A673 (cell line): ENCODE measurements around the gene WFDC12. TPM values are rescaled to one million over a fixed set of nuclear protein-coding genes. Genes with fewer than 3 reads are reported as not detected.
A peak's percentile ranks its signal among the peaks of the same experiment; 100 is the strongest.

Source experiments
- BruUV-seq: library from RNA; stranded (reverse); fragments of 400-500 nt; replicated peaks from 2 replicates; lab custom pipeline; 2021; lab: Mats Ljungman, UMichigan
- CTCF ChIA-PET: fragments of 300-600 bp; sonication (Branson Sonifier 250); formaldehyde crosslinking; loops from one replicate; lab custom pipeline; 2022; ENCODE audit warnings: antibody characterized with exemption; lab: Charles Lee
- POLR2A ChIA-PET: fragments of 300-600 bp; sonication (Branson Sonifier 250); formaldehyde crosslinking; loops from one replicate; lab custom pipeline; 2022; ENCODE audit warnings: antibody characterized with exemption; ENCODE audit not compliant: low non-redundant PET; lab: Charles Lee
- DNase-seq: peaks from one replicate; pipeline ENCODE4 v3.0.0-alpha.2; 2015; ENCODE audit warnings: low spot score
- H3K27ac ChIP-seq: fragments of 200-600 bp; sonication (generic); 2 replicates; pipeline ENCODE4 v1.5.1; 2016; ENCODE audit warnings: mixed run types, low read depth, mild to moderate bottlenecking, mixed read lengths, antibody characterized with exemption, low read length; ENCODE audit not compliant: poor library complexity, severe bottlenecking
- H3K27me3 ChIP-seq: fragments of 200-600 bp; sonication (generic); replicated peaks from 2 replicates; pipeline ENCODE4 v1.6.1; 2017; ENCODE audit warnings: mixed run types, low read depth, mild to moderate bottlenecking, mixed read lengths, antibody characterized with exemption, low read length; ENCODE audit not compliant: insufficient read depth, poor library complexity
- H3K36me3 ChIP-seq: fragments of 200-600 bp; sonication (generic); 2 replicates; pipeline ENCODE4 v1.6.1; 2016; ENCODE audit warnings: mixed run types, mild to moderate bottlenecking, mixed read lengths, antibody characterized with exemption, low read length; ENCODE audit not compliant: insufficient read depth, poor library complexity, severe bottlenecking
- H3K4me1 ChIP-seq: fragments of 200-600 bp; sonication (generic); 2 replicates; pipeline ENCODE4 v1.6.1; 2017; ENCODE audit warnings: mixed run types, mild to moderate bottlenecking, mixed read lengths, antibody characterized with exemption, low read length; ENCODE audit not compliant: insufficient read depth, poor library complexity, severe bottlenecking
- H3K4me3 ChIP-seq: fragments of 200-600 bp; sonication (generic); 2 replicates; pipeline ENCODE4 v1.5.1; 2016; ENCODE audit warnings: low read depth, mixed run types, mild to moderate bottlenecking, mixed read lengths, low read length; ENCODE audit not compliant: poor library complexity, severe bottlenecking
- H3K9me3 ChIP-seq: fragments of 200-600 bp; sonication (generic); 2 replicates; pipeline ENCODE4 v1.6.1; 2016; ENCODE audit warnings: mixed run types, low read depth, mild to moderate bottlenecking, mixed read lengths, antibody characterized with exemption, low read length; ENCODE audit not compliant: poor library complexity, severe bottlenecking
- CTCF ChIP-seq: fragments of 300-800, 200-600 bp; sonication (generic); conservative IDR thresholded peaks from 2 replicates; pipeline ENCODE4 v1.5.1; 2017; ENCODE audit warnings: low read depth, mild to moderate bottlenecking, antibody characterized with exemption, low read length, moderate library complexity, mixed read lengths
- EZH2 ChIP-seq: fragments of 200-600 bp; sonication (generic); IDR thresholded peaks from 2 replicates; pipeline ENCODE4 v1.6.1; 2017; ENCODE audit warnings: borderline replicate concordance, low read depth, mild to moderate bottlenecking, mixed read lengths, antibody characterized with exemption, low read length; ENCODE audit not compliant: poor library complexity, severe bottlenecking
- intact Hi-C: fragments of 100-400 bp; cut with micrococcal nuclease; formaldehyde crosslinking; loops from one replicate; pipeline ENCODE4 v1.10.0; 2022; ENCODE audit not compliant: unreplicated experiment
- total RNA-seq: library from RNA; stranded (reverse); gene quantifications from 2 replicates; pipeline ENCODE4 v1.2.3, GENCODE V29; 2021

Gene WFDC12
- total RNA-seq, 1 experiment from 2014 or later: not detected

DNA sequence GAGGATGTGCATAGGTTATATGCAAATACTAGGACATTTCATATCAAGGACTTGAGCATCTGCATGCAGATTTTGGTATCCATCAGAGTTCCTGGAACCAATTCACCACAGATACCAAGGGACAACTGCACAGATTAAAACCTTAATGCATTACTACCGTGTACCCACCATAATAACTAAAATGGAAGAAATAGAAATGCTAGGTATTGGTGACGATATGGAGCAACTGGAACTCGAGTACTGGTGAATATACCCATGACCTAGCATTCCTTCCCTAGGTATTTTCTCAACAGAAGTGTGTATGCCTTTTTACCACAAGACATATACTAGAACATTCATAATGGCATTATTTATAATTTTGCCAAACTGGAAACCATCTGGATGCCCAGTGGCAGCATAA lies 41.8 kb downstream of the WFDC12 start:
- no peaks in the 10 kb centered on the region for H3K4me1 ChIP-seq
- H3K27me3 ChIP-seq: no peaks in the 10 kb centered on the region
- no peak overlapping the region for H3K4me3 ChIP-seq
- BruUV-seq: no TSS peak
- intact Hi-C loops: no loop called here
- DNase-seq: no peak
- ChIA-PET POLR2A (no interaction called here), CTCF (no interaction called here)
- no peak overlapping the region for H3K27ac ChIP-seq
- H3K9me3 ChIP-seq: no peaks in the 10 kb centered on the region
- TF ChIP-seq EZH2 (no peak), CTCF (no peak)
- peaks cover 6% of the 10 kb centered on the region for H3K36me3 ChIP-seq

GRCh38 chr20:45080867-45081624 lies 43.2 kb downstream of the WFDC12 start:
- no peak overlapping the region for H3K27ac ChIP-seq
- no peak overlapping the region for H3K4me3 ChIP-seq
- no TSS peak for BruUV-seq
- peak; percentile 36 for DNase-seq
- intact Hi-C loops: no loop called here
- H3K27me3 ChIP-seq: no peaks in the 10 kb centered on the region
- H3K9me3 ChIP-seq: no peaks in the 10 kb centered on the region
- POLR2A ChIA-PET: no interaction called here
- peaks cover 6% of the 10 kb centered on the region for H3K36me3 ChIP-seq
- CTCF ChIA-PET: no interaction called here
- TF ChIP-seq EZH2: no peak
- TF ChIP-seq CTCF: peak; percentile 56
- no peaks in the 10 kb centered on the region for H3K4me1 ChIP-seq

GRCh38 chr20:45077559-45077958 lies 46.7 kb downstream of the WFDC12 start:
- no peaks in the 10 kb centered on the region for H3K4me1 ChIP-seq
- POLR2A ChIA-PET: no interaction called here
- no peaks in the 10 kb centered on the region for H3K27me3 ChIP-seq
- no TSS peak for BruUV-seq
- CTCF ChIA-PET: interaction anchor here (0.6 kb wide), 1 partner anchor 33 kb away, joined by 4 read pairs; no protein-coding TSS in a partner anchor
- no peak overlapping the region for H3K4me3 ChIP-seq
- no peaks in the 10 kb centered on the region for H3K9me3 ChIP-seq
- no peak for DNase-seq
- H3K36me3 ChIP-seq: peaks cover 6% of the 10 kb centered on the region
- intact Hi-C loops: no loop called here
- TF ChIP-seq EZH2 (no peak), CTCF (no peak)
- no peak overlapping the region for H3K27ac ChIP-seq

Other genes with a start within 250 kb of the WFDC12 start
- gene YWHAB, start 238.8 kb downstream of the WFDC12 start, total RNA-seq: 204 and 224 TPM in 2 replicates
- gene PABPC1L, start 214.4 kb downstream of the WFDC12 start, total RNA-seq: 42.2 and 47.7 TPM in 2 replicates
- 49.3 and 53.5 TPM in 2 replicates for gene TOMM34, start 164.1 kb downstream of the WFDC12 start, total RNA-seq
- gene STK4, start 158.0 kb downstream of the WFDC12 start, total RNA-seq: 52.7 and 53.2 TPM in 2 replicates
- not detected in 2 replicates for gene KCNS1, start 23.3 kb downstream of the WFDC12 start, total RNA-seq
- not detected in 2 replicates for gene WFDC5, start 9.3 kb downstream of the WFDC12 start, total RNA-seq
- not detected in 2 replicates for gene PI3, start 50.4 kb upstream of the WFDC12 start, total RNA-seq
- 2.1 and 5.5 TPM in 2 replicates for gene SEMG1, start 82.6 kb upstream of the WFDC12 start, total RNA-seq
- not detected in 2 replicates for gene SEMG2, start 96.9 kb upstream of the WFDC12 start, total RNA-seq
- not detected in 2 replicates for gene SLPI, start 130.1 kb upstream of the WFDC12 start, total RNA-seq
- gene RBPJL, start 182.4 kb upstream of the WFDC12 start, total RNA-seq: not detected in 2 replicates
- gene MATN4, start 183.8 kb upstream of the WFDC12 start, total RNA-seq: 0.28 and 0.31 TPM in 2 replicates
- 14.8 and 16.3 TPM in 2 replicates for gene SDC4, start 224.0 kb upstream of the WFDC12 start, total RNA-seq
- gene SYS1, start 238.7 kb upstream of the WFDC12 start, total RNA-seq: 20.0 and 22.8 TPM in 2 replicates